ENCODE data around the gene PTGR1. TPM values are rescaled to one million over a fixed set of nuclear protein-coding genes. Genes with fewer than 3 reads are reported as not detected.

PTGR1 gene
- total RNA-seq, result 31.0 and 47.9 TPM in 2 replicates

DNA sequence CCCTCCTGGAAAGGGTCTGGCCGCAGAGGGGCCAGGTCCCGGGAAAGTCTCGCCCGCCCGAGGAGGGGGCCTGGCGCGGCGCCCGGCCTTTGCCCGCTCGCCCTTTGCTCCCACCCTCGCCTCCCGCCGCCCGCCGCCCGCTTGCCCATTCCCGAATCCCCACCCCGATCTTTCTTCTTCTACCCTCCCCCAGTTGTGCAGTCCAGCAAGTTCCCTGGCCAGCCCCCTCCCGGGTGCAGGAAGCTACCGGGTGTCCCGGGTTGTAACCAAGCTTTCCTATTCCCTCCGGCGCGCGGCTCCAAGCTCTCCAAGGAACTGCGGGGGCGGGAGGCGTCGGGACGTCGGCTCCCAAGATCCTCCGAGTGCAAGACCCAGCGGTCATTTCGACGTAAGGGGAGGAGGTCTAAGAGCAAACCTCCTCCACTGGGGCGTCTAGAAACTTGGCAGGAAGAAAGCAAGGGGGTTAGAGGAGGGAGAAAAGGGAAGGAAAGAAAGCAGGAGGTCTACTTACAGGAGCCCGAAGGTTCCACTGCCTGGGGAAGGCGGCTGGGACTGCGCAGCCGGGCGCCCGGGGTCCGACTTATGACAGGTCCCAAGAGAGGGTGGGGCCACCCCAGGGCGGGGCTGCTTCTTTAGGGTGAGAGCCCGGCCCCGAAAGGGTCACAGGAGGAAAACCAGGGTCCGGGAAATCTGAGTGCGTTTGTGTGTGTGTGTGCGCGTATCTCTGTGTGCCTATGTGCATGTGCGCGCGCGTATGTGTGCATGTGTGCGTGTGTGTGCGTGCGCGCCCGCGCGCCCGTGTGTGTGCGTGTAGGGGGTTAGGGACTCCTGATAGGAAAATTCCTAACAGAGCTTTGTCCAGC lies at the start of gene PTGR1:
Gene PTGR1, minus strand, starts transcription at position 556 of the 863 bp plus-strand sequence. CDS start 2,225 bp downstream, outside the sequence.

GRCh38 chr9:111631214-111631971 lies 31.9 kb upstream of the PTGR1 start, which contains the start of gene DNAJC25:
DNAJC25 (plus strand) TSS chr9:111631334; CDS start chr9:111631408, 74 bp downstream.

DNA sequence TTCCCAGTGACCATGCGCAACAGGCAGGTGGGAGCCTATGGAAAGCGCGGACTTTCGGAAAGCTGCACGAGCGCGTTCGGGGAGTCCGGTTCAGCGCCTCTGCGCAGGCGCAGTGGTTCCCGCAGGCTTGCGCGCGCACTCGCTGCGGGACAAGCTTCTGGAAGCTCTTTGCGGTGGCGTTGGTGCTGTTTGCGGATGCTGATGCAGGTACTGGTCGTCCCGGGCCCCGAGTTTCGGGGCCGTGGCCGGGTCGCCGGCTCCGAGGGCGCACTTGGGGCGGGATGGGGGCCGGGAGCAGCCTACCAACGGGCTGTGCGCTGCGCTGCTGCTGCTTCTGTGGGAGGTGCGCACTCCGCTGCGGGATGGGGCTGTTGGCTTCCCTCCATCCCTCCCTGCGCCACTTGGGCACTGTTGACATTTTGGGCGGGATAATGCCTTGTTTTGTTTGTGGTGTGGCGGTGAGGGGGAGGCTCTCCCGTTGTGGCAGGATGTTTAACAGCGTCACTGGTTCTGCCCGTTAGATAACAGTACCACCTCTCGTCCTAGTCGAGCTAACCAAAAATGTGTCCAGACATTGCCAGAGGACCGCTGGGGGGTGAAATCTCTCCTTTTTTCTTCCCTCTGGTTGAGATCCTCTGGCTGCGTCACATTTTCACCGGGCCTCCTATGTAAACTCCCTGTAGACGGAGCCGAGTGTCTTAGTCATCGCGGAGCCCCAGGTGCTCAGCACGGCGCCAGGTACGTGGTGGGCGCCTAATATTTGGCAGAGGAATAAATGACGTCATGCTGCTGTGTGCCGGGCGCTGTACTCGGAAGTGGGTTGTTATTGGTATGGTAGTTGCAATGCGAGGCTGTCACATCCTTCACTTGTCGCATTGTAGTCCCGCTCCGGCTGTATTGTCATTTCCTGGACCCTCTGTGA lies 74.1 kb downstream of the PTGR1 start, which contains the start of gene ZNF483:
Gene ZNF483, plus strand, starts transcription at position 124 of the 922 bp plus-strand sequence. CDS start 2,217 bp downstream, outside the sequence.

Other genes with a start within 250 kb of the PTGR1 start
- 74.8 and 107 TPM in 2 replicates for gene ECPAS, start 115.3 kb downstream of the PTGR1 start, total RNA-seq
- gene ZNF483, start 74.5 kb downstream of the PTGR1 start, total RNA-seq, result 0.79 and 1.4 TPM in 2 replicates
- gene DNAJC25, start 31.7 kb upstream of the PTGR1 start, total RNA-seq, result 6.3 and 9.8 TPM in 2 replicates
- 58.9 and 167 TPM in 2 replicates for gene GNG10, start 62.0 kb upstream of the PTGR1 start, total RNA-seq
- gene SHOC1, start 195.3 kb upstream of the PTGR1 start, total RNA-seq, result not detected in 2 replicates

All from placental epithelial cell (primary cell).